ENCODE data around the gene CYP4A11.

DNA sequence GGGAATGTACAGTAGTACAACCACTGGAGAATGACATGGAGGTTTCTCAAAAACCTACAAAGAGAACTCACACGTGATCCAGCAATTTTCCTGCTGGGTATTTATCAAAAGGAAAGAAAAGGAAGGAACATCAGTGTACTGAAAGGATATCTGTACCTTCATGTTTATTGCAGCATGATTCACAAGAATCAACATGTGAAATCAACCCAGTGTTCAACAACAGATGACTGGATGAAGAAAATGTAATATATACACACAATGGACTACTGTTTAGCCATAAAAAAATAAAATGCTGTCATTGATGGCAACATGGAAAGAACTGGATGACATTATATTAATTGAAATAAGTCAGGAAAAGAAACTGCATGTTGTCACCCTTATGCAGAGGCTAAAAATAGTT, 19.0 kb upstream of the CYP4A11 start:
- TF ChIP-seq, protein P1, sequence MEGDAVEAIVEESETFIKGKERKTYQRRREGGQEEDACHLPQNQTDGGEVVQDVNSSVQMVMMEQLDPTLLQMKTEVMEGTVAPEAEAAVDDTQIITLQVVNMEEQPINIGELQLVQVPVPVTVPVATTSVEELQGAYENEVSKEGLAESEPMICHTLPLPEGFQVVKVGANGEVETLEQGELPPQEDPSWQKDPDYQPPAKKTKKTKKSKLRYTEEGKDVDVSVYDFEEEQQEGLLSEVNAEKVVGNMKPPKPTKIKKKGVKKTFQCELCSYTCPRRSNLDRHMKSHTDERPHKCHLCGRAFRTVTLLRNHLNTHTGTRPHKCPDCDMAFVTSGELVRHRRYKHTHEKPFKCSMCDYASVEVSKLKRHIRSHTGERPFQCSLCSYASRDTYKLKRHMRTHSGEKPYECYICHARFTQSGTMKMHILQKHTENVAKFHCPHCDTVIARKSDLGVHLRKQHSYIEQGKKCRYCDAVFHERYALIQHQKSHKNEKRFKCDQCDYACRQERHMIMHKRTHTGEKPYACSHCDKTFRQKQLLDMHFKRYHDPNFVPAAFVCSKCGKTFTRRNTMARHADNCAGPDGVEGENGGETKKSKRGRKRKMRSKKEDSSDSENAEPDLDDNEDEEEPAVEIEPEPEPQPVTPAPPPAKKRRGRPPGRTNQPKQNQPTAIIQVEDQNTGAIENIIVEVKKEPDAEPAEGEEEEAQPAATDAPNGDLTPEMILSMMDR (conservative IDR thresholded peaks at IDR 0.05; ENCODE audit: low read depth in 2 of 2): no peak
- TF ChIP-seq POLR2AphosphoS5 (IDR thresholded peaks at IDR 0.05; ENCODE audit: low read depth) (no peak), JUNB (IDR thresholded peaks at IDR 0.05; ENCODE audit: unreplicated experiment) (no peak), ZNF114 (CRISPR knock-in tag; IDR thresholded peaks at IDR 0.05) (no peak), EZH2phosphoT487 (IDR thresholded peaks at IDR 0.05; ENCODE audit: unreplicated experiment) (no peak), ZNF331 (CRISPR knock-in tag; IDR thresholded peaks at IDR 0.05; ENCODE audit: low read depth) (no peak)
- TF ChIP-seq, protein P2, sequence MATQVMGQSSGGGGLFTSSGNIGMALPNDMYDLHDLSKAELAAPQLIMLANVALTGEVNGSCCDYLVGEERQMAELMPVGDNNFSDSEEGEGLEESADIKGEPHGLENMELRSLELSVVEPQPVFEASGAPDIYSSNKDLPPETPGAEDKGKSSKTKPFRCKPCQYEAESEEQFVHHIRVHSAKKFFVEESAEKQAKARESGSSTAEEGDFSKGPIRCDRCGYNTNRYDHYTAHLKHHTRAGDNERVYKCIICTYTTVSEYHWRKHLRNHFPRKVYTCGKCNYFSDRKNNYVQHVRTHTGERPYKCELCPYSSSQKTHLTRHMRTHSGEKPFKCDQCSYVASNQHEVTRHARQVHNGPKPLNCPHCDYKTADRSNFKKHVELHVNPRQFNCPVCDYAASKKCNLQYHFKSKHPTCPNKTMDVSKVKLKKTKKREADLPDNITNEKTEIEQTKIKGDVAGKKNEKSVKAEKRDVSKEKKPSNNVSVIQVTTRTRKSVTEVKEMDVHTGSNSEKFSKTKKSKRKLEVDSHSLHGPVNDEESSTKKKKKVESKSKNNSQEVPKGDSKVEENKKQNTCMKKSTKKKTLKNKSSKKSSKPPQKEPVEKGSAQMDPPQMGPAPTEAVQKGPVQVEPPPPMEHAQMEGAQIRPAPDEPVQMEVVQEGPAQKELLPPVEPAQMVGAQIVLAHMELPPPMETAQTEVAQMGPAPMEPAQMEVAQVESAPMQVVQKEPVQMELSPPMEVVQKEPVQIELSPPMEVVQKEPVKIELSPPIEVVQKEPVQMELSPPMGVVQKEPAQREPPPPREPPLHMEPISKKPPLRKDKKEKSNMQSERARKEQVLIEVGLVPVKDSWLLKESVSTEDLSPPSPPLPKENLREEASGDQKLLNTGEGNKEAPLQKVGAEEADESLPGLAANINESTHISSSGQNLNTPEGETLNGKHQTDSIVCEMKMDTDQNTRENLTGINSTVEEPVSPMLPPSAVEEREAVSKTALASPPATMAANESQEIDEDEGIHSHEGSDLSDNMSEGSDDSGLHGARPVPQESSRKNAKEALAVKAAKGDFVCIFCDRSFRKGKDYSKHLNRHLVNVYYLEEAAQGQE (IDR thresholded peaks at IDR 0.05; ENCODE audit: unreplicated experiment): no peak
- TF ChIP-seq, protein P3, sequence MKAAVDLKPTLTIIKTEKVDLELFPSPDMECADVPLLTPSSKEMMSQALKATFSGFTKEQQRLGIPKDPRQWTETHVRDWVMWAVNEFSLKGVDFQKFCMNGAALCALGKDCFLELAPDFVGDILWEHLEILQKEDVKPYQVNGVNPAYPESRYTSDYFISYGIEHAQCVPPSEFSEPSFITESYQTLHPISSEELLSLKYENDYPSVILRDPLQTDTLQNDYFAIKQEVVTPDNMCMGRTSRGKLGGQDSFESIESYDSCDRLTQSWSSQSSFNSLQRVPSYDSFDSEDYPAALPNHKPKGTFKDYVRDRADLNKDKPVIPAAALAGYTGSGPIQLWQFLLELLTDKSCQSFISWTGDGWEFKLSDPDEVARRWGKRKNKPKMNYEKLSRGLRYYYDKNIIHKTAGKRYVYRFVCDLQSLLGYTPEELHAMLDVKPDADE (IDR thresholded peaks at IDR 0.05): no peak

Data from GM23338 (cell line).